CD14-positive monocyte (primary cell): ENCODE measurements around the gene INTS2. TPM values are rescaled to one million over a fixed set of nuclear protein-coding genes. Genes with fewer than 3 reads are reported as not detected.

Source experiments
- DNase-seq, 3 donors: peaks; one replicate each; pipeline ENCODE4 v3.0.0-alpha.2; 2011 to 2022
- H2AFZ ChIP-seq: 2 replicates; pipeline ENCODE4 v1.6.0; 2012; ENCODE audit warnings: mild to moderate bottlenecking, low read depth, low read length, inconsistent platforms; ENCODE audit not compliant: insufficient read depth, poor library complexity, severe bottlenecking
- H3K27ac ChIP-seq, 2 donors: 1 replicate in 1 of 2; 2 replicates in 1 of 2; pipeline ENCODE4 v1.5.1; 2012 to 2013; ENCODE audit warnings: low read length in 2 of 2, control low read depth in 1 of 2, inconsistent platforms in 1 of 2, low read depth in 1 of 2, mild to moderate bottlenecking in 1 of 2
- H3K27me3 ChIP-seq, 2 donors: one replicate each; pipeline versions ENCODE4 v1.6.0 to v1.6.1; 2011 to 2013; ENCODE audit warnings: low read length in 2 of 2; ENCODE audit not compliant: control insufficient read depth in 2 of 2, insufficient read depth in 2 of 2
- H3K36me3 ChIP-seq, 2 donors: replicated peaks in 1 of 2; 1 replicate in 1 of 2; 2 replicates in 1 of 2; pipeline versions ENCODE4 v1.5.1 to v1.6.1; 2012 to 2013; ENCODE audit warnings: low read length in 2 of 2, control low read depth in 1 of 2, inconsistent platforms in 1 of 2, mild to moderate bottlenecking in 1 of 2; ENCODE audit not compliant: insufficient read depth in 2 of 2, control insufficient read depth in 1 of 2
- H3K4me1 ChIP-seq, 2 donors: 1 replicate in 1 of 2; 2 replicates in 1 of 2; pipeline versions ENCODE4 v1.5.1 to v1.6.1; 2012 to 2013; ENCODE audit warnings: low read length in 2 of 2, control low read depth in 1 of 2, inconsistent platforms in 1 of 2, mild to moderate bottlenecking in 1 of 2, moderate library complexity in 1 of 2; ENCODE audit not compliant: insufficient read depth in 2 of 2, control insufficient read depth in 1 of 2
- H3K4me2 ChIP-seq: replicated peaks from 2 replicates; pipeline ENCODE3; 2012; ENCODE audit warnings: low read length, moderate library complexity, mild to moderate bottlenecking; ENCODE audit not compliant: poor library complexity, severe bottlenecking; ENCODE audit errors: extremely low read depth
- H3K4me3 ChIP-seq, 3 experiments: fragments of 200-600 bp in 1 of 3; sonication (generic) in 1 of 3; replicated peaks in 1 of 3; 1 replicate in 2 of 3; 2 replicates in 1 of 3; pipeline ENCODE4 v1.5.1; 2011 to 2013; ENCODE audit warnings: low read length in 3 of 3, mild to moderate bottlenecking in 3 of 3, control low read depth in 2 of 3, low read depth in 2 of 3, inconsistent platforms in 1 of 3, moderate library complexity in 1 of 3
- H3K79me2 ChIP-seq: 2 replicates; pipeline ENCODE4 v1.6.0; 2012; ENCODE audit warnings: mild to moderate bottlenecking, control low read depth, inconsistent platforms, low read length, moderate library complexity; ENCODE audit not compliant: insufficient read depth
- H3K9ac ChIP-seq: 2 replicates; pipeline ENCODE4 v1.6.0; 2017; ENCODE audit warnings: low read length, mild to moderate bottlenecking; ENCODE audit not compliant: insufficient read depth, poor library complexity, severe bottlenecking
- H3K9me3 ChIP-seq, 2 donors: replicated peaks in 1 of 2; 1 replicate in 1 of 2; 2 replicates in 1 of 2; pipeline versions ENCODE4 v1.5.1 to v1.6.1; 2012 to 2013; ENCODE audit warnings: low read length in 2 of 2, control low read depth in 1 of 2; ENCODE audit not compliant: control insufficient read depth in 1 of 2, insufficient read depth in 1 of 2
- H4K20me1 ChIP-seq: 2 replicates; pipeline ENCODE4 v1.6.0; 2012; ENCODE audit warnings: mild to moderate bottlenecking, low read length, control low read depth, moderate library complexity; ENCODE audit not compliant: insufficient read depth
- H3K27ac Mint-ChIP-seq, 7 donors: one replicate each; pipeline ENCODE4 v1.8.0; 2020; ENCODE audit warnings: mild to moderate bottlenecking in 7 of 7, mixed read lengths in 7 of 7, moderate library complexity in 6 of 7, inconsistent platforms in 2 of 7
- H3K27me3 Mint-ChIP-seq, 3 donors: one replicate each; pipeline ENCODE4 v1.8.0; 2021 to 2022; ENCODE audit warnings: low read depth in 3 of 3, mild to moderate bottlenecking in 3 of 3, mixed read lengths in 3 of 3, moderate library complexity in 3 of 3, inconsistent platforms in 1 of 3
- H3K36me3 Mint-ChIP-seq, 2 donors: one replicate each; pipeline ENCODE4 v1.8.0; 2020; ENCODE audit warnings: mixed read lengths in 2 of 2, inconsistent platforms in 1 of 2, mild to moderate bottlenecking in 1 of 2
- H3K4me1 Mint-ChIP-seq: one replicate; pipeline ENCODE4 v1.8.0; 2020; ENCODE audit warnings: mild to moderate bottlenecking, mixed read lengths
- H3K4me3 Mint-ChIP-seq, 2 donors: one replicate each; pipeline ENCODE4 v1.8.0; 2020; ENCODE audit warnings: mild to moderate bottlenecking in 2 of 2, mixed read lengths in 2 of 2, moderate library complexity in 1 of 2
- H3K9me3 Mint-ChIP-seq, 7 donors: one replicate each; pipeline ENCODE4 v1.8.0; 2020 to 2022; ENCODE audit warnings: mixed read lengths in 7 of 7, mild to moderate bottlenecking in 6 of 7, moderate library complexity in 6 of 7, inconsistent platforms in 2 of 7
- WGBS: methylation state at CpG from one replicate; pipeline ENCODE4 v1.1.5; 2013; ENCODE audit warnings: missing lambda C conversion rate; ENCODE audit not compliant: insufficient coverage; 5-methylcytosine and 5-hydroxymethylcytosine counted together
- intact Hi-C, 2 donors: fragments of 100-400 bp; cut with micrococcal nuclease; formaldehyde crosslinking; loops; one replicate each; pipeline versions ENCODE4 v1.15.0 to v1.15.1; 2023
- polyA plus RNA-seq, 3 donors: library from polyadenylated mRNA; depleted of rRNA in 1 of 3; unstranded in 2 of 3; stranded (reverse) in 1 of 3; fragments of 300-500 nt in 2 of 3; fragments of >200 nt in 1 of 3; fragmentation: Illumina TruSeq in 2 of 3; gene quantifications; 1 replicate in 2 of 3; 2 replicates in 1 of 3; pipeline ENCODE4 v1.2.3, GENCODE V29; 2012 to 2021
- TF ChIP-seq, protein P1 (sequence below): fragments of 200-600 bp; IDR thresholded peaks from one replicate; pipeline ENCODE4 v1.8.0; 2022; ENCODE audit warnings: antibody characterized with exemption, mild to moderate bottlenecking

Gene INTS2
- polyA plus RNA-seq, 3 donors: 2.2 to 2.9 (median 2.6) TPM

- peaks cover 13 to 15% of the 10 kb centered on the region in 2 donors for H3K4me1 ChIP-seq
These were observed 39.9 kb upstream of the INTS2 start for GRCh38 chr17:61967729-61968128.

DNA sequence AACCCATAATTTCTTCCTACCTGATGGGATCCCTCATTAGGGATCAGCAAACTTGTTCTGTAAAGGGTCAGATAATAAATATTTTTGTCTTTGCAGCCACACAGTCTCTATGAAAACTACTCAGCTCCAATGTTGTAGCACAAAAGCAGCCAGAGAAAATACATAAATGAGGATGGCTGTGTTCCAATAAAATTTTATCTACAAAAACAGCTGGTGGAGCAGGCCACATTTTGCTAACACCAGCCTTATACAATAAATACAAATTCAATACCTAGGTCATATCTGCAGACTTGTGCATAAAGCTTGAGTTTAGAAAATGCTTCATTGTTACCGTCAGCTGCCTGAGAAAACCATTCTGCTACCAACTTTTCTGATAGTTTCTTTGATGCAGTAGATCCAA is 38.4 kb upstream of the INTS2 start:
- Histone ChIP-seq H3K27ac (no peak overlapping the region), H3K4me2 (no peak overlapping the region), H4K20me1 (peaks cover 23% of the 10 kb centered on the region), H3K9me3 (no peaks in the 10 kb centered on the region), H3K79me2 (peaks cover 3% of the 10 kb centered on the region), H3K4me1 (peaks cover 13 to 15% of the 10 kb centered on the region in 2 donors), H3K9ac (no peak overlapping the region), H2AFZ (no peak overlapping the region), H3K27me3 (no peaks in the 10 kb centered on the region), H3K36me3 (peaks cover 73 to 76% of the 10 kb centered on the region in 2 donors), H3K4me3 (no peak overlapping the region)
- WGBS: no CpG with 5 or more reads among the region's 1 CpG
- intact Hi-C loops: no loop called here
- TF ChIP-seq, protein P1, sequence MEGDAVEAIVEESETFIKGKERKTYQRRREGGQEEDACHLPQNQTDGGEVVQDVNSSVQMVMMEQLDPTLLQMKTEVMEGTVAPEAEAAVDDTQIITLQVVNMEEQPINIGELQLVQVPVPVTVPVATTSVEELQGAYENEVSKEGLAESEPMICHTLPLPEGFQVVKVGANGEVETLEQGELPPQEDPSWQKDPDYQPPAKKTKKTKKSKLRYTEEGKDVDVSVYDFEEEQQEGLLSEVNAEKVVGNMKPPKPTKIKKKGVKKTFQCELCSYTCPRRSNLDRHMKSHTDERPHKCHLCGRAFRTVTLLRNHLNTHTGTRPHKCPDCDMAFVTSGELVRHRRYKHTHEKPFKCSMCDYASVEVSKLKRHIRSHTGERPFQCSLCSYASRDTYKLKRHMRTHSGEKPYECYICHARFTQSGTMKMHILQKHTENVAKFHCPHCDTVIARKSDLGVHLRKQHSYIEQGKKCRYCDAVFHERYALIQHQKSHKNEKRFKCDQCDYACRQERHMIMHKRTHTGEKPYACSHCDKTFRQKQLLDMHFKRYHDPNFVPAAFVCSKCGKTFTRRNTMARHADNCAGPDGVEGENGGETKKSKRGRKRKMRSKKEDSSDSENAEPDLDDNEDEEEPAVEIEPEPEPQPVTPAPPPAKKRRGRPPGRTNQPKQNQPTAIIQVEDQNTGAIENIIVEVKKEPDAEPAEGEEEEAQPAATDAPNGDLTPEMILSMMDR: no peak
- no peak for DNase-seq
- Mint-ChIP-seq H3K4me1 (peaks cover 10% of the 10 kb centered on the region), H3K36me3 (peaks cover 49 to 76% of the 10 kb centered on the region in 2 donors), H3K4me3 (no peak overlapping the region), H3K27ac (no peak overlapping the region), H3K27me3 (no peaks in the 10 kb centered on the region), H3K9me3 (no peaks in the 10 kb centered on the region)

More at GRCh38 chr17:61967729-61968128, 39.9 kb upstream of the INTS2 start:
- Histone ChIP-seq H4K20me1 (peaks cover 12% of the 10 kb centered on the region), H3K79me2 (peaks cover 3% of the 10 kb centered on the region), H3K27ac (no peak overlapping the region), H3K27me3 (no peaks in the 10 kb centered on the region), H3K36me3 (peaks cover 73 to 77% of the 10 kb centered on the region in 2 donors), H3K9ac (no peak overlapping the region), H3K9me3 (no peaks in the 10 kb centered on the region), H3K4me2 (no peak overlapping the region), H3K4me3 (no peak overlapping the region), H2AFZ (no peak overlapping the region)
- Mint-ChIP-seq H3K36me3 (peaks cover 48 to 80% of the 10 kb centered on the region in 2 donors), H3K4me1 (peaks cover 10% of the 10 kb centered on the region), H3K27ac (no peak overlapping the region), H3K9me3 (no peaks in the 10 kb centered on the region), H3K27me3 (no peaks in the 10 kb centered on the region), H3K4me3 (no peak overlapping the region)
- intact Hi-C loops: no loop called here
- no peak for DNase-seq
- TF ChIP-seq, protein P1: no peak
- no CpG with 5 or more reads among the region's 2 CpGs for WGBS
